ENCODE measurements around the gene DSTN.

DNA sequence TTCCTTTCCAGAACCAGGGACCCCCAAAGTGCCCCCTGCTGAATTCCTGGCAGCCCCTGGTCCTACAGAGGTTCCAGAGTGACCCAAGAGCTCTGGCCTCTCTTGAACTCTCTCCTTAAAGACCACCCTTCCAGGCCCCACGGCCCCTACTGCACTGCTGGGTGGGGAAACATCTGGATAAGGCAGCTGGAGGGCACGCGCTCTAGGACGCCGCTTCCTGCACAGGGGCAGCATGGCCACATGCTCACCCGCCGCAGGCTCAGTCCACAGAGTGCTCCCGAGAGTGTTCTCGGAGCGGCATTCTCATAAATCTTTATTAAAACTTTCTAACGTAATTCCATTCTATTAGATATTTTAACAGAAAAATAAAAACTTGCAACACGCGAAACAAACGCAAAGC lies 75.1 kb downstream of the DSTN start:
- TF ChIP-seq, protein P1, sequence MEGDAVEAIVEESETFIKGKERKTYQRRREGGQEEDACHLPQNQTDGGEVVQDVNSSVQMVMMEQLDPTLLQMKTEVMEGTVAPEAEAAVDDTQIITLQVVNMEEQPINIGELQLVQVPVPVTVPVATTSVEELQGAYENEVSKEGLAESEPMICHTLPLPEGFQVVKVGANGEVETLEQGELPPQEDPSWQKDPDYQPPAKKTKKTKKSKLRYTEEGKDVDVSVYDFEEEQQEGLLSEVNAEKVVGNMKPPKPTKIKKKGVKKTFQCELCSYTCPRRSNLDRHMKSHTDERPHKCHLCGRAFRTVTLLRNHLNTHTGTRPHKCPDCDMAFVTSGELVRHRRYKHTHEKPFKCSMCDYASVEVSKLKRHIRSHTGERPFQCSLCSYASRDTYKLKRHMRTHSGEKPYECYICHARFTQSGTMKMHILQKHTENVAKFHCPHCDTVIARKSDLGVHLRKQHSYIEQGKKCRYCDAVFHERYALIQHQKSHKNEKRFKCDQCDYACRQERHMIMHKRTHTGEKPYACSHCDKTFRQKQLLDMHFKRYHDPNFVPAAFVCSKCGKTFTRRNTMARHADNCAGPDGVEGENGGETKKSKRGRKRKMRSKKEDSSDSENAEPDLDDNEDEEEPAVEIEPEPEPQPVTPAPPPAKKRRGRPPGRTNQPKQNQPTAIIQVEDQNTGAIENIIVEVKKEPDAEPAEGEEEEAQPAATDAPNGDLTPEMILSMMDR (IDR thresholded peaks at IDR 0.05), result no peak
- TF ChIP-seq EP300 (IDR thresholded peaks at IDR 0.05), result no peak

Data from tibial nerve (tissue), 4 donors.